ENCODE measurements around the gene TNRC18.

Gene TNRC18

GRCh38 chr7:5406957-5407945 lies 16.4 kb downstream of the TNRC18 start:
- no peak for DNase-seq (ENCODE audit: low read depth in 2 of 2)

- no peak for DNase-seq (ENCODE audit: low read depth in 2 of 2)
Measured at GRCh38 chr7:5404421-5404826, 19.2 kb downstream of the TNRC18 start.

- no peak for DNase-seq (ENCODE audit: low read depth in 2 of 2)
Measured at GRCh38 chr7:5403442-5403841, 20.2 kb downstream of the TNRC18 start.

- DNase-seq (ENCODE audit: low read depth in 2 of 2) = no peak
Measured at GRCh38 chr7:5397736-5398135, 25.9 kb downstream of the TNRC18 start.

- peak; percentile 72 to 83 for DNase-seq (ENCODE audit: low read depth in 2 of 2)
Measured at GRCh38 chr7:5396999-5397663, 26.5 kb downstream of the TNRC18 start.

- peak; percentile 23 to 44 for DNase-seq (ENCODE audit: low read depth in 2 of 2)
Measured at GRCh38 chr7:5396542-5396941, 27.1 kb downstream of the TNRC18 start.

GRCh38 chr7:5395246-5395645 lies 28.4 kb downstream of the TNRC18 start:
- no peak for DNase-seq (ENCODE audit: low read depth in 2 of 2)

- DNase-seq (ENCODE audit: low read depth in 2 of 2) = no peak
Measured at GRCh38 chr7:5394264-5395105, 29.1 kb downstream of the TNRC18 start.

GRCh38 chr7:5393748-5394147 lies 29.9 kb downstream of the TNRC18 start:
- no peak for DNase-seq (ENCODE audit: low read depth in 2 of 2)

- no peak for DNase-seq (ENCODE audit: low read depth in 2 of 2)
Measured at GRCh38 chr7:5393328-5393727, 30.3 kb downstream of the TNRC18 start.

- no peak for DNase-seq (ENCODE audit: low read depth in 2 of 2)
Measured at GRCh38 chr7:5390918-5391317, 32.7 kb downstream of the TNRC18 start.

- DNase-seq (ENCODE audit: low read depth in 2 of 2) = no peak
Measured at GRCh38 chr7:5388905-5389433, 34.7 kb downstream of the TNRC18 start.

- DNase-seq (ENCODE audit: low read depth in 2 of 2) = no peak
Measured at GRCh38 chr7:5388273-5388901, 35.2 kb downstream of the TNRC18 start.

GRCh38 chr7:5387711-5388245 lies 35.9 kb downstream of the TNRC18 start:
- DNase-seq (ENCODE audit: low read depth in 2 of 2) = no peak

GRCh38 chr7:5384618-5385017 lies 39.0 kb downstream of the TNRC18 start:
- no peak for DNase-seq (ENCODE audit: low read depth in 2 of 2)

GRCh38 chr7:5383314-5384098 lies 40.1 kb downstream of the TNRC18 start:
- DNase-seq (ENCODE audit: low read depth in 2 of 2) = no peak

GRCh38 chr7:5382281-5382892 lies 41.2 kb downstream of the TNRC18 start:
- no peak for DNase-seq (ENCODE audit: low read depth in 2 of 2)

GRCh38 chr7:5381071-5381772 lies 42.4 kb downstream of the TNRC18 start:
- DNase-seq (ENCODE audit: low read depth in 2 of 2) = no peak
